A549 (cell line): ENCODE results near the gene ACO1. TPM values are rescaled to one million over a fixed set of nuclear protein-coding genes. Genes with fewer than 3 reads are reported as not detected.

Experiments
- ATAC-seq, 2 experiments: fragments of 200-7000 bp in 1 of 2; fragments of >200 bp in 1 of 2; cut with Nextera tagmentation in 1 of 2; cut with Tn5 transposase in 1 of 2; 3 replicates each; pipeline versions ENCODE4 v1.8.0 to v1.9.1; 2018 to 2020; ENCODE audit warnings: mild to moderate bottlenecking in 1 of 2, moderate library complexity in 1 of 2
- CTCF ChIA-PET: fragments of 300-600 bp; sonication (Branson Sonifier 250); formaldehyde crosslinking; extraction: SDS; loops from one replicate; lab custom pipeline; 2021; ENCODE audit warnings: antibody characterized with exemption, inconsistent platforms; lab: Yijun Ruan, JAX
- POLR2A ChIA-PET: fragments of 350-600 bp; formaldehyde crosslinking; extraction: SDS; loops from one replicate; lab custom pipeline; 2021; ENCODE audit warnings: antibody characterized with exemption, inconsistent platforms; lab: Yijun Ruan, JAX
- DNase-seq, 2 experiments: peaks; one replicate each; pipeline versions ENCODE4 v3.0.0 to v3.0.0-alpha.2; 2011 to 2016; ENCODE audit warnings: low read depth in 1 of 2, low spot score in 1 of 2
- FAIRE-seq: peaks from 2 replicates; lab custom pipeline; 2011; peaks lifted over from hg19 to GRCh38; lab: Jason Lieb, UNC
- H3K27ac ChIP-seq, 2 experiments: fragments of >200 bp; sonication (Bioruptor Twin); formaldehyde crosslinking; 3 replicates each; pipeline ENCODE4 v1.5.1; 2016 to 2017
- H3K4me1 ChIP-seq: fragments of >200 bp; sonication (Bioruptor Twin); formaldehyde crosslinking; 3 replicates; pipeline ENCODE4 v1.6.1; 2016
- H3K4me2 ChIP-seq: fragments of >200 bp; sonication (Bioruptor Twin); formaldehyde crosslinking; 3 replicates; pipeline ENCODE4 v1.6.1; 2016
- H3K4me3 ChIP-seq: fragments of >200 bp; sonication (Bioruptor Twin); formaldehyde crosslinking; 3 replicates; pipeline ENCODE4 v1.5.1; 2016
- H3K9me3 ChIP-seq: fragments of >200 bp; sonication (Bioruptor Twin); formaldehyde crosslinking; 3 replicates; pipeline ENCODE4 v1.6.1; 2016
- BHLHE40 ChIP-seq: IDR thresholded peaks from 2 replicates; pipeline ENCODE4 v1.6.1; 2012; ENCODE audit warnings: low read depth, low read length, inconsistent platforms
- CHD2 ChIP-seq: fragments of 150-350 bp; IDR thresholded peaks from 2 replicates; pipeline ENCODE4 v1.6.1; 2014; ENCODE audit warnings: low read length; ENCODE audit not compliant: partially characterized antibody
- EP300 ChIP-seq, 2 experiments: fragments of >200 bp; sonication (Bioruptor Twin); formaldehyde crosslinking; IDR thresholded peaks; 2 replicates in 1 of 2; 3 replicates in 1 of 2; pipeline ENCODE4 v1.6.1; 2016 to 2017
- FOSB ChIP-seq: fragments of 250-450 bp; sonication (Bioruptor Pico); IDR thresholded peaks from 2 replicates; pipeline ENCODE4 v1.5.0; 2020; ENCODE audit warnings: mild to moderate bottlenecking, moderate library complexity
- HEYL ChIP-seq: fragments of 250-450 bp; sonication (Bioruptor Pico); IDR thresholded peaks from 2 replicates; pipeline ENCODE4 v1.8.0; 2021; ENCODE audit warnings: mild to moderate bottlenecking, moderate library complexity
- JUNB ChIP-seq: fragments of >200 bp; sonication (Bioruptor Twin); formaldehyde crosslinking; IDR thresholded peaks from 2 replicates; pipeline ENCODE4 v1.6.1; 2016
- KDM5A ChIP-seq: fragments of 200-600 bp; sonication (generic); IDR thresholded peaks from 2 replicates; pipeline ENCODE4 v1.6.1; 2016; ENCODE audit warnings: antibody characterized with exemption, mild to moderate bottlenecking
- MAFK ChIP-seq: fragments of 450-650 bp; IDR thresholded peaks from 2 replicates; pipeline ENCODE4 v1.6.1; 2014; ENCODE audit not compliant: partially characterized antibody
- MYC ChIP-seq: IDR thresholded peaks from 2 replicates; pipeline ENCODE4 v1.6.1; 2012; ENCODE audit warnings: mild to moderate bottlenecking, inconsistent platforms, low read length, improper control_type of control experiment, borderline replicate concordance
- NPAS2 ChIP-seq: fragments of 250-450 bp; sonication (Bioruptor Pico); IDR thresholded peaks from 2 replicates; pipeline ENCODE4 v1.8.0; 2022; ENCODE audit warnings: mild to moderate bottlenecking, moderate library complexity, borderline replicate concordance
- PHF8 ChIP-seq: fragments of 200-600 bp; sonication (generic); IDR thresholded peaks from 2 replicates; pipeline ENCODE4 v1.6.1; 2016; ENCODE audit warnings: low read depth, mild to moderate bottlenecking, antibody characterized with exemption, moderate library complexity, borderline replicate concordance
- POLR2A ChIP-seq: IDR thresholded peaks from 2 replicates; pipeline ENCODE4 v1.6.1; 2012; ENCODE audit warnings: mild to moderate bottlenecking, low read length
- SREBF2 ChIP-seq: fragments of 450-650 bp; IDR thresholded peaks from 2 replicates; pipeline ENCODE4 v1.6.1; 2014; ENCODE audit warnings: mild to moderate bottlenecking, moderate library complexity
- ZSCAN20 ChIP-seq: fragments of 250-450 bp; sonication (Bioruptor Pico); IDR thresholded peaks from 2 replicates; pipeline ENCODE4 v1.8.0; 2022; ENCODE audit warnings: mild to moderate bottlenecking, moderate library complexity
- WGBS: methylation state at CpG from one replicate; pipeline ENCODE4 v1.1.6; 2017; ENCODE audit errors: missing lambda C conversion rate; 5-methylcytosine and 5-hydroxymethylcytosine counted together
- polyA plus RNA-seq, 4 experiments: library from polyadenylated mRNA; depleted of rRNA in 3 of 4; stranded (reverse); fragments of >200 nt; fragmentation: RNase III in 1 of 4; extraction: RNeasy Plus Mini Kit Qiagen cat#74134 plus additional on column Dnase treatment in 1 of 4; gene quantifications; 2 replicates in 3 of 4; 3 replicates in 1 of 4; pipeline ENCODE4 v1.2.3, GENCODE V29; 2011 to 2017
- TF ChIP-seq, protein P1 (sequence below): fragments of 250-450 bp; sonication (Bioruptor Pico); IDR thresholded peaks from 2 replicates; pipeline ENCODE4 v1.5.0; 2021; ENCODE audit warnings: mild to moderate bottlenecking, moderate library complexity, borderline replicate concordance
- TF ChIP-seq, protein P2 (sequence below): fragments of >200 bp; sonication (Bioruptor Twin); formaldehyde crosslinking; IDR thresholded peaks from 3 replicates; pipeline ENCODE4 v1.6.1; 2016
- TF ChIP-seq, protein P3 (sequence below): IDR thresholded peaks from 2 replicates; pipeline ENCODE4 v1.6.1; 2012
- TF ChIP-seq, protein P4 (sequence below): fragments of 150-350 bp; IDR thresholded peaks from 2 replicates; pipeline ENCODE4 v1.6.1; 2014; ENCODE audit warnings: low read depth, mild to moderate bottlenecking, low read length

Gene ACO1
- polyA plus RNA-seq, 2 of the 4 experiments (the other 2 are of a cell fraction), result 32.2 to 41.0 TPM

DNA sequence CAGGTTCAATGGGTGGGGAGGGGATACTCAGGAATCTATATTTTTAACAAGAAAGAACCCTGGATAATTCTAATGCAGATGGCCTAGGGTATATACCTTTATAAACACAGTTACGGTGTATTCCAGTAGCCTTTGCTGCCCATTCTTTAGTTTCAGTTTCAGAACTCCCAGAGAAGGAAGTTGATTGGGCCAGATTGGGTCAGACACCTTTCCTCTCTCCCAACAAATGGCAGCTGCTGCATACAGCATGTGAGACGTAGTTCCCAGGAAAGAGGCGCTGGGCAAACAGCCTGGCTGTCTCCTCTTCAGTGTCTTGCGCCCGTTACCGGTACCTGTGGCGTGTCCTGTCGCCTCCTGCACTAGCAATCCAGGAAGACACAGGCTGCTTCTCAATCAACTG, 20.4 kb downstream of the ACO1 start:
- H3K9me3 ChIP-seq, result peaks cover 4% of the 10 kb centered on the region; the same call in 1 of the 3 replicates
- ChIA-PET CTCF (no interaction called here), POLR2A (no interaction called here)
- ATAC-seq (no peak), DNase-seq (no peak), FAIRE-seq (no peak)
- H3K4me2 ChIP-seq, result no peak overlapping the region
- no peak overlapping the region for H3K27ac ChIP-seq
- 64% methylated on average over 8 of the region's 8 CpGs for WGBS
- no peak for TF ChIP-seq NPAS2 (CRISPR knock-in tag)
- TF ChIP-seq ZSCAN20 (CRISPR knock-in tag), result no peak
- no peak for TF ChIP-seq SREBF2
- no peak for TF ChIP-seq JUNB
- no peak for TF ChIP-seq HEYL (CRISPR knock-in tag)
- TF ChIP-seq, protein P1, sequence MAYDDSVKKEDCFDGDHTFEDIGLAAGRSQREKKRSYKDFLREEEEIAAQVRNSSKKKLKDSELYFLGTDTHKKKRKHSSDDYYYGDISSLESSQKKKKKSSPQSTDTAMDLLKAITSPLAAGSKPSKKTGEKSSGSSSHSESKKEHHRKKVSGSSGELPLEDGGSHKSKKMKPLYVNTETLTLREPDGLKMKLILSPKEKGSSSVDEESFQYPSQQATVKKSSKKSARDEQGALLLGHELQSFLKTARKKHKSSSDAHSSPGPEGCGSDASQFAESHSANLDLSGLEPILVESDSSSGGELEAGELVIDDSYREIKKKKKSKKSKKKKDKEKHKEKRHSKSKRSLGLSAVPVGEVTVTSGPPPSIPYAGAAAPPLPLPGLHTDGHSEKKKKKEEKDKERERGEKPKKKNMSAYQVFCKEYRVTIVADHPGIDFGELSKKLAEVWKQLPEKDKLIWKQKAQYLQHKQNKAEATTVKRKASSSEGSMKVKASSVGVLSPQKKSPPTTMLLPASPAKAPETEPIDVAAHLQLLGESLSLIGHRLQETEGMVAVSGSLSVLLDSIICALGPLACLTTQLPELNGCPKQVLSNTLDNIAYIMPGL (CRISPR knock-in tag), result no peak
- H3K4me3 ChIP-seq, result no peak overlapping the region
- H3K4me1 ChIP-seq, result no peaks in the 10 kb centered on the region

DNA sequence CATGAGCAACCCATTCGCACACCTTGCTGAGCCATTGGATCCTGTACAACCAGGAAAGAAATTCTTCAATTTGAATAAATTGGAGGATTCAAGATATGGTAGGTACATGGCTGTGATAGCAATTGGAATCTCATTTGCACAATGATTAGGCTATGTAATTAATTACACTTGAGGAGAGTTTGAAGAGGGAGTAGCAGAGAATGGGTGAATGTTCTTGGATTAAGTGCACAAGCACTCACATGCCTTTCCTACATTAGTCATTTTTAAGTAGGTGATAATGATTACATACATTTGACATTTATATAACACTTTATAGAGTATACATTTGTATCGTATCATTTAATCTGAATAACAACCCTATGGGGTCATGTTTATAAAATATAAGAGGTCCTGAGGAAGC, 21.1 kb downstream of the ACO1 start:
- WGBS, result 96% methylated on average over 2 of the region's 2 CpGs
- DNase-seq (no peak), ATAC-seq (no peak), FAIRE-seq (no peak)
- Histone ChIP-seq H3K4me3 (no peak overlapping the region), H3K27ac (no peak overlapping the region), H3K4me1 (no peaks in the 10 kb centered on the region)
- TF ChIP-seq PHF8 (no peak), POLR2A (no peak), MYC (no peak), CHD2 (no peak)
- TF ChIP-seq, all 56 proteins: peak for 0
- ChIA-PET CTCF (no interaction called here), POLR2A (no interaction called here)
- H3K9me3 ChIP-seq, result peaks cover 4% of the 10 kb centered on the region; the same call in 1 of the 3 replicates
- no peak overlapping the region for H3K4me2 ChIP-seq

DNA sequence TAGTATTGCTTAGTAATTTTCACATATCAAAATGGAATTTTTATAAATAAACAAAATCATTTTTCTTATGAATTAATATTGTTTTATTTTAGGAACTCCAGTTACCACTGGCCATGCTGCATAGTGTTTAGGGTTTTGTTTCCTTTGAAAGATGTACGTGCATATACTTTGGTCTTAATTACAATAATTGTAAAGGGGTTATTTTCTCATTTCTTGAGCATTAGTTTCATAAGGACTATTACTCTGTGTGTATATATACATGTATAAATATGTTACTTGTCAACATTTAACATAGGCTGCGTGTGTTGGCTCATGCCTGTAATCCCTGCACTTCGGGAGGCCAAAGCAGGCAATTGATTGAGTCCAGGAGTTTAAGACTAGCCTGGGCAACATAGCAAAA, 21.6 kb downstream of the ACO1 start:
- no peak for TF ChIP-seq FOSB (CRISPR knock-in tag)
- TF ChIP-seq, protein P1 (CRISPR knock-in tag), result no peak
- TF ChIP-seq BHLHE40, result no peak
- TF ChIP-seq, protein P2, sequence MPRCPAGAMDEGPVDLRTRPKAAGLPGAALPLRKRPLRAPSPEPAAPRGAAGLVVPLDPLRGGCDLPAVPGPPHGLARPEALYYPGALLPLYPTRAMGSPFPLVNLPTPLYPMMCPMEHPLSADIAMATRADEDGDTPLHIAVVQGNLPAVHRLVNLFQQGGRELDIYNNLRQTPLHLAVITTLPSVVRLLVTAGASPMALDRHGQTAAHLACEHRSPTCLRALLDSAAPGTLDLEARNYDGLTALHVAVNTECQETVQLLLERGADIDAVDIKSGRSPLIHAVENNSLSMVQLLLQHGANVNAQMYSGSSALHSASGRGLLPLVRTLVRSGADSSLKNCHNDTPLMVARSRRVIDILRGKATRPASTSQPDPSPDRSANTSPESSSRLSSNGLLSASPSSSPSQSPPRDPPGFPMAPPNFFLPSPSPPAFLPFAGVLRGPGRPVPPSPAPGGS, result no peak
- TF ChIP-seq EP300 (IDR thresholded peaks at IDR 0.05), result no peak
- TF ChIP-seq KDM5A, result no peak
- no peak for TF ChIP-seq ZSCAN20 (CRISPR knock-in tag)
- TF ChIP-seq, protein P3, sequence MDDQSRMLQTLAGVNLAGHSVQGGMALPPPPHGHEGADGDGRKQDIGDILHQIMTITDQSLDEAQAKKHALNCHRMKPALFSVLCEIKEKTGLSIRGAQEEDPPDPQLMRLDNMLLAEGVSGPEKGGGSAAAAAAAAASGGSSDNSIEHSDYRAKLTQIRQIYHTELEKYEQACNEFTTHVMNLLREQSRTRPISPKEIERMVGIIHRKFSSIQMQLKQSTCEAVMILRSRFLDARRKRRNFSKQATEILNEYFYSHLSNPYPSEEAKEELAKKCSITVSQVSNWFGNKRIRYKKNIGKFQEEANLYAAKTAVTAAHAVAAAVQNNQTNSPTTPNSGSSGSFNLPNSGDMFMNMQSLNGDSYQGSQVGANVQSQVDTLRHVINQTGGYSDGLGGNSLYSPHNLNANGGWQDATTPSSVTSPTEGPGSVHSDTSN, result no peak
- no peak for TF ChIP-seq POLR2A
- TF ChIP-seq NPAS2 (CRISPR knock-in tag), result no peak
- no peak for TF ChIP-seq MAFK
- TF ChIP-seq, protein P4, sequence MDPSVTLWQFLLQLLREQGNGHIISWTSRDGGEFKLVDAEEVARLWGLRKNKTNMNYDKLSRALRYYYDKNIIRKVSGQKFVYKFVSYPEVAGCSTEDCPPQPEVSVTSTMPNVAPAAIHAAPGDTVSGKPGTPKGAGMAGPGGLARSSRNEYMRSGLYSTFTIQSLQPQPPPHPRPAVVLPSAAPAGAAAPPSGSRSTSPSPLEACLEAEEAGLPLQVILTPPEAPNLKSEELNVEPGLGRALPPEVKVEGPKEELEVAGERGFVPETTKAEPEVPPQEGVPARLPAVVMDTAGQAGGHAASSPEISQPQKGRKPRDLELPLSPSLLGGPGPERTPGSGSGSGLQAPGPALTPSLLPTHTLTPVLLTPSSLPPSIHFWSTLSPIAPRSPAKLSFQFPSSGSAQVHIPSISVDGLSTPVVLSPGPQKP, result no peak
- TF ChIP-seq, all 56 proteins: peak for 0
- no peaks in the 10 kb centered on the region for H3K4me1 ChIP-seq
- H3K4me3 ChIP-seq, result no peak overlapping the region
- H3K9me3 ChIP-seq, result peaks cover 4% of the 10 kb centered on the region; the same call in 1 of the 3 replicates
- POLR2A ChIA-PET, result no interaction called here
- ATAC-seq (no peak), FAIRE-seq (no peak), DNase-seq (no peak)
- no peak overlapping the region for H3K27ac ChIP-seq
- CTCF ChIA-PET, result no interaction called here
- 92% methylated on average over 3 of the region's 3 CpGs for WGBS
- H3K4me2 ChIP-seq, result no peak overlapping the region
